ENCODE results near the gene PLEKHO2. TPM values are rescaled to one million over a fixed set of nuclear protein-coding genes. Genes with fewer than 3 reads are reported as not detected.

PLEKHO2 gene
- total RNA-seq, 2 experiments from 2014 or later: 12.0 to 24.5 TPM

DNA sequence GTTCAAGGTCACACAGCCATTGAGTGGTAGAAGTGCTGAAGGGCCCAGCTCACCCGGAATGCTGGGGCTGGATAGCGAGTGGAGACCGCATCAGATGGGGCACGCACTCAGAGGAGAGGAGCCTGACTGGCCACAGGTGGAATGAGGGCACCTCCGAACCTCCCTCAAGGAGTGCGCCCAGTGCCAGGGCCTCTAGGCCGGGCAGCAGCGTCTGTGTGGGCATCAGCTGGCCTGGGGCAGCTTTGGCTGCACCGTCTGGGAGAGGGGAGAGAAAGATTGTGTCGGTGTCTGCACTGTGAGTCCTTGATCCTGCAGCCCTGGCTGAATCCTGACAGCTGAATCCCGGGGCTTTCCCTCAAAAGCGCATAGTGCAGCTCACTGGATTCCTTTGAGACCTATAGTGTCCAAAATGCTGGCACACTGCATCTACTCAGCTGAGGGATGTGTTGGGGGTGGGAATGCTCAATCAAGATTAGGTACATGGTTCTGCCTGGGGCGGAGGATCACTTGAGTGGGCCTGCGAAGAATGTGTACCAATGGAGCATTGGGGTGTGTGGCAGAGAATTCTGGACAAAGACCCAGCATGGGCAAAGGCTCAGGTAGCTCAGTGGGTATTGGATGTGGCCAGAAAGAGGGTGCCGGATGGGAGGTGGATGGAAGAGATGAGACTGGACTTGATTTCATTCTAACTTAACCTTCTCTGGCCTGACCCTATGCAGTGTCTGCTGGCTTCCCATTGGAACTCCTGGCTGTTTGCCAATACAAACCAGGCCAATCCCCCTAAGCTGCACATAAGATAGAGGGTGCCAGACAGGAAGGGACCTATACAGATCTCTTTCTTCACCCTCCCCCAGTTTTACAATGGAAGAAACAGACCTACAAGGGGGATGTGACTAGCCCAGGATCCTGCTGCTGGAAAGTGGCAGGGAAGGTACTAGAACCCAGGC is 70.9 kb downstream of the PLEKHO2 start:
- no peaks in the 10 kb centered on the region for H3K9me3 ChIP-seq (ENCODE audit: low read length)
- H4K20me1 ChIP-seq (ENCODE audit: insufficient read depth, low read length): no peaks in the 10 kb centered on the region
- no peak for DNase-seq (ENCODE audit: low spot score)
- BruUV-seq (replicated peaks): no TSS peak
- ChIA-PET CTCF (ENCODE audit: unreplicated experiment) (no interaction called here), POLR2A (interaction anchor here (0.5 kb wide), 1 partner anchor 606 kb away, joined by 3 read pairs; no protein-coding TSS in a partner anchor)
- intact Hi-C loops (cut with micrococcal nuclease; ENCODE audit: unreplicated experiment): no loop called here
- no peak for TF ChIP-seq EZH2phosphoT487 (IDR thresholded peaks at IDR 0.05; ENCODE audit: borderline replicate concordance, low read depth, low read length)
- TF ChIP-seq, protein P1, sequence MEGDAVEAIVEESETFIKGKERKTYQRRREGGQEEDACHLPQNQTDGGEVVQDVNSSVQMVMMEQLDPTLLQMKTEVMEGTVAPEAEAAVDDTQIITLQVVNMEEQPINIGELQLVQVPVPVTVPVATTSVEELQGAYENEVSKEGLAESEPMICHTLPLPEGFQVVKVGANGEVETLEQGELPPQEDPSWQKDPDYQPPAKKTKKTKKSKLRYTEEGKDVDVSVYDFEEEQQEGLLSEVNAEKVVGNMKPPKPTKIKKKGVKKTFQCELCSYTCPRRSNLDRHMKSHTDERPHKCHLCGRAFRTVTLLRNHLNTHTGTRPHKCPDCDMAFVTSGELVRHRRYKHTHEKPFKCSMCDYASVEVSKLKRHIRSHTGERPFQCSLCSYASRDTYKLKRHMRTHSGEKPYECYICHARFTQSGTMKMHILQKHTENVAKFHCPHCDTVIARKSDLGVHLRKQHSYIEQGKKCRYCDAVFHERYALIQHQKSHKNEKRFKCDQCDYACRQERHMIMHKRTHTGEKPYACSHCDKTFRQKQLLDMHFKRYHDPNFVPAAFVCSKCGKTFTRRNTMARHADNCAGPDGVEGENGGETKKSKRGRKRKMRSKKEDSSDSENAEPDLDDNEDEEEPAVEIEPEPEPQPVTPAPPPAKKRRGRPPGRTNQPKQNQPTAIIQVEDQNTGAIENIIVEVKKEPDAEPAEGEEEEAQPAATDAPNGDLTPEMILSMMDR (conservative IDR thresholded peaks at IDR 0.05; ENCODE audit: low read length): no peak
- H3K4me3 ChIP-seq (ENCODE audit: low read depth, low read length, poor library complexity, severe bottlenecking): no peak overlapping the region
- H3K9me2 ChIP-seq (ENCODE audit: insufficient read depth, low read length): no peaks in the 10 kb centered on the region
- no peaks in the 10 kb centered on the region for H3K4me1 ChIP-seq (ENCODE audit: insufficient read depth, low read length, poor library complexity, severe bottlenecking)
- H2AFZ ChIP-seq (ENCODE audit: low read length): no peak overlapping the region
- H3K79me2 ChIP-seq (ENCODE audit: insufficient read depth, low read depth, low read length): no peaks in the 10 kb centered on the region
- no peaks in the 10 kb centered on the region for H3K36me3 ChIP-seq (ENCODE audit: insufficient read depth, low read length)
- H3K4me2 ChIP-seq (ENCODE audit: low read length): no peak overlapping the region
- no peak overlapping the region for H3K27ac ChIP-seq (ENCODE audit: low read depth, low read length, poor library complexity, severe bottlenecking)

GRCh38 chr15:64915518-64916227 is 74.0 kb downstream of the PLEKHO2 start:
- Histone ChIP-seq H3K9me3 (ENCODE audit: low read length) (no peaks in the 10 kb centered on the region), H3K9me2 (ENCODE audit: insufficient read depth, low read length) (no peaks in the 10 kb centered on the region), H3K79me2 (ENCODE audit: insufficient read depth, low read depth, low read length) (no peaks in the 10 kb centered on the region), H3K36me3 (ENCODE audit: insufficient read depth, low read length) (no peaks in the 10 kb centered on the region), H4K20me1 (ENCODE audit: insufficient read depth, low read length) (no peaks in the 10 kb centered on the region), H3K4me3 (ENCODE audit: low read depth, low read length, poor library complexity, severe bottlenecking) (no peak overlapping the region), H3K27ac (ENCODE audit: low read depth, low read length, poor library complexity, severe bottlenecking) (no peak overlapping the region), H3K4me2 (ENCODE audit: low read length) (no peak overlapping the region), H2AFZ (ENCODE audit: low read length) (no peak overlapping the region), H3K4me1 (ENCODE audit: insufficient read depth, low read length, poor library complexity, severe bottlenecking) (no peaks in the 10 kb centered on the region)
- ChIA-PET CTCF (ENCODE audit: unreplicated experiment) (no interaction called here), POLR2A (interaction anchor here (0.7 kb wide), 1 partner anchor 71 kb away, joined by 3 read pairs; no protein-coding TSS in a partner anchor)
- TF ChIP-seq, protein P1 (conservative IDR thresholded peaks at IDR 0.05; ENCODE audit: low read length): no peak
- no peak for TF ChIP-seq EZH2phosphoT487 (IDR thresholded peaks at IDR 0.05; ENCODE audit: borderline replicate concordance, low read depth, low read length)
- intact Hi-C loops (cut with micrococcal nuclease; ENCODE audit: unreplicated experiment): no loop called here
- BruUV-seq (replicated peaks): no TSS peak
- DNase-seq (ENCODE audit: low spot score): no peak
